Lung (tissue), 12 donors: ENCODE measurements around the gene ISLR. TPM values are rescaled to one million over a fixed set of nuclear protein-coding genes. Genes with fewer than 3 reads are reported as not detected.

Experiments
- ATAC-seq: fragments of 200-7000 bp; cut with Tn5 transposase; one replicate; pipeline ENCODE4 v1.9.1; 2020; ENCODE audit warnings: moderate number of reproducible peaks; ENCODE audit not compliant: insufficient read depth, low FRiP score
- DNase-seq, 3 donors: peaks; one replicate each; pipeline ENCODE4 v3.0.0-alpha.2; 2013 to 2017
- H3K27ac ChIP-seq, 2 donors: one replicate each; pipeline ENCODE4 v1.5.1; 2013; ENCODE audit warnings: mild to moderate bottlenecking in 2 of 2, moderate library complexity in 2 of 2, control low read depth in 1 of 2, inconsistent platforms in 1 of 2, low read depth in 1 of 2, low read length in 1 of 2
- H3K27me3 ChIP-seq, 3 donors: one replicate each; pipeline ENCODE4 v1.5.1; 2013; ENCODE audit warnings: low read length in 2 of 3; ENCODE audit not compliant: control insufficient read depth in 3 of 3, insufficient read depth in 3 of 3
- H3K36me3 ChIP-seq, 4 donors: one replicate each; pipeline ENCODE4 v1.5.1; 2013; ENCODE audit warnings: low read length in 4 of 4, mild to moderate bottlenecking in 1 of 4, moderate library complexity in 1 of 4; ENCODE audit not compliant: control insufficient read depth in 4 of 4, insufficient read depth in 4 of 4
- H3K4me1 ChIP-seq, 5 donors: one replicate each; pipeline ENCODE4 v1.5.1; 2013; ENCODE audit warnings: low read length in 5 of 5, mild to moderate bottlenecking in 2 of 5, moderate library complexity in 1 of 5; ENCODE audit not compliant: control insufficient read depth in 5 of 5, insufficient read depth in 5 of 5
- H3K4me3 ChIP-seq: one replicate; pipeline ENCODE4 v1.5.1; 2013; ENCODE audit warnings: mild to moderate bottlenecking, control low read depth, moderate library complexity
- H3K9ac ChIP-seq, 2 donors: one replicate each; pipeline ENCODE4 v1.5.1; 2013; ENCODE audit warnings: low read length in 2 of 2, control low read depth in 1 of 2; ENCODE audit not compliant: insufficient read depth in 1 of 2
- H3K9me3 ChIP-seq, 4 donors: one replicate each; pipeline ENCODE4 v1.5.1; 2013; ENCODE audit warnings: low read length in 3 of 4, mild to moderate bottlenecking in 1 of 4, moderate library complexity in 1 of 4; ENCODE audit not compliant: control insufficient read depth in 4 of 4, insufficient read depth in 3 of 4
- WGBS, 2 donors: extraction: QIAGEN DNeasy Blood & Tissue Kit; methylation state at CpG; one replicate each; pipeline ENCODE4 v1.1.7; 2013; 5-methylcytosine and 5-hydroxymethylcytosine counted together
- polyA plus RNA-seq, 2 donors: library from polyadenylated mRNA; stranded (reverse); fragments of 200-250 nt; gene quantifications; one replicate each; pipeline ENCODE4 v1.2.1, GENCODE V29; 2013
- total RNA-seq, 2 donors: library from RNA; depleted of rRNA in 1 of 2; stranded (reverse); fragments of >200 nt in 1 of 2; gene quantifications; one replicate each; pipeline ENCODE4 v1.2.1, GENCODE V29; 2014 to 2021
- TF ChIP-seq, protein P1 (sequence below): IDR thresholded peaks from 2 replicates; pipeline ENCODE4 v1.5.1; 2012; ENCODE audit warnings: mild to moderate bottlenecking; ENCODE audit errors: control extremely low read depth, extremely low read depth
- donor health status: control.
- donor health status: control.
- donor health status: Bipolar disorder and iron deficiency.
- donor health status: healthy.
- donor health status: DM: yes; HTN: yes; CAD: no.

ISLR gene
- total and polyA plus RNA-seq, 4 donors = 2.8 to 30.4 (median 14.2) TPM

DNA sequence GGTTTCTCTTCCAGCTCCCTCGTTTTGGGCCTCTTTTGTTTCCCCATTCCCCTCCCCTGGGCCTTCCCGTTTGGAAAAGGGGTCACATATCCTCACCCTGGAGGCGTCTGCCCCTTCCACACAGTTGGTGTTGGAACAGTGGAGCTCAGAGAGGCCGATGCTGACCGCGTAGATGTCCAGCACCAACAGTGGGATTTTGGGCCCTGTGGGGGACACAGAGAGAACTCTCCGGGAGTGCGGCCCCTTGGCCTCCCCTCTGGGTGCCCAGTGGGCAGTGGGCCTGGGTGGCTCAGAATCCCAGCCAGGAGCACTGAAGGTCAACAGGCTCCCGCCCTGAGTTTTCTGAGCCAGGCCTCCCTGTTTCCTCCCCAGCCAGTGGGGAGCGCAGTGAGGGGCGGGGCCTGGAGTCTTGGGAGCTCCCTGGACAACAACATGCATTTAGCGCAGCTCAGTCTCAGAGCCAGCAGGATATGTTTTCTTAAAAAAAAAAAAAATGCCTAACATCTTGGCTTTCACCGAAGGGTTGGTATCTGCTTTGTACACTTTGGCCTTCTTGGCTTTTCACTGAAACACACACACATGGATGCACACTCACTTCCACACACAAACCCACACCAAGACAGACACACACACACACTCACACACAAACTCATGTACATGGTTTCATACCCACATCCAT lies 670 bp upstream of the ISLR start:
- peak; percentile 85 to 94 (median 93) for DNase-seq
- peaks cover 0 to 8% (median 0%) of the 10 kb centered on the region in 4 donors for H3K36me3 ChIP-seq
- no peak overlapping the region for H3K4me3 ChIP-seq
- no peaks in the 10 kb centered on the region for H3K27me3 ChIP-seq
- TF ChIP-seq, protein P1, sequence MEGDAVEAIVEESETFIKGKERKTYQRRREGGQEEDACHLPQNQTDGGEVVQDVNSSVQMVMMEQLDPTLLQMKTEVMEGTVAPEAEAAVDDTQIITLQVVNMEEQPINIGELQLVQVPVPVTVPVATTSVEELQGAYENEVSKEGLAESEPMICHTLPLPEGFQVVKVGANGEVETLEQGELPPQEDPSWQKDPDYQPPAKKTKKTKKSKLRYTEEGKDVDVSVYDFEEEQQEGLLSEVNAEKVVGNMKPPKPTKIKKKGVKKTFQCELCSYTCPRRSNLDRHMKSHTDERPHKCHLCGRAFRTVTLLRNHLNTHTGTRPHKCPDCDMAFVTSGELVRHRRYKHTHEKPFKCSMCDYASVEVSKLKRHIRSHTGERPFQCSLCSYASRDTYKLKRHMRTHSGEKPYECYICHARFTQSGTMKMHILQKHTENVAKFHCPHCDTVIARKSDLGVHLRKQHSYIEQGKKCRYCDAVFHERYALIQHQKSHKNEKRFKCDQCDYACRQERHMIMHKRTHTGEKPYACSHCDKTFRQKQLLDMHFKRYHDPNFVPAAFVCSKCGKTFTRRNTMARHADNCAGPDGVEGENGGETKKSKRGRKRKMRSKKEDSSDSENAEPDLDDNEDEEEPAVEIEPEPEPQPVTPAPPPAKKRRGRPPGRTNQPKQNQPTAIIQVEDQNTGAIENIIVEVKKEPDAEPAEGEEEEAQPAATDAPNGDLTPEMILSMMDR = no peak
- peak overlapping the region in 1 of 2 donors; percentile 33 for H3K27ac ChIP-seq
- no peak for ATAC-seq
- WGBS, 2 donors = 52 to 80% methylated on average over 13 of the region's 13 CpGs
- peak overlapping the region in 1 of 2 donors; percentile 67 for H3K9ac ChIP-seq
- no peaks in the 10 kb centered on the region for H3K9me3 ChIP-seq
- H3K4me1 ChIP-seq = peaks cover 0 to 86% (median 46%) of the 10 kb centered on the region in 5 donors

DNA sequence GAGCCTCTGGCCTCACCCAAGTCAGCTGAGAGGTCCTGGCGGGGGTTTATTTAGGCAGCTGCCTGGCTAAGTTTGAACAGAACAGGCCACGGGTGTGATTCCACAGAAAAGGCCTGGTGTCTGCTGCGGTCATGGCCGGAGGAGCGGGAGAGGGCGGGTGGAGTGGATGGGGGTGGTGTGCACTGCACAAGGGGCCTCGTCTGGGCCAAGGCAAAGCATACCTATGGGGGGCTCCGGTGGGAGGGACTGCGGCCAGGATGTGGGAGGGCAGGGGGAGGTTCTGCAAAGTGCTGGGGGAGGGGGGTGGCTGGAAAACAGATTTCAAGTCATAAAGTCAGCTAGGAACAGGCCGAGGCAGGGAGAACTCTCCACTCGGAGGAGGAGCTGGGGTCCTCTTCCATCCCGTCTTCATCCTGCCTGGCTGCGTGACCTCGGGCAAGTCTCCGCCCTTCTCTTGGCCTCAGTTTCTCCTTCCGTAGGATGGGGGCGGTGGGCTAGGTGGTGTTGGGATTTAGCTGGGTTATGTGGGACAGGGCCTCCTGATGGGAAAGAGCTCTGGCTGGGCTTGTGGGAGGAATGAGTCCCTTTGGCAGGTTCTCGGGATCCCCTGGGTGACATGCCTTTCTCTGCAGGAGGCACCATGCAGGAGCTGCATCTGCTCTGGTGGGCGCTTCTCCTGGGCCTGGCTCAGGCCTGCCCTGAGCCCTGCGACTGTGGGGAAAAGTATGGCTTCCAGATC lies 878 bp downstream of the ISLR start:
- H3K36me3 ChIP-seq = peaks cover 0 to 8% (median 0%) of the 10 kb centered on the region in 4 donors
- TF ChIP-seq, protein P1 = no peak
- peaks cover 0 to 94% (median 41%) of the 10 kb centered on the region in 5 donors for H3K4me1 ChIP-seq
- H3K27me3 ChIP-seq = no peaks in the 10 kb centered on the region
- H3K27ac ChIP-seq = peak overlapping the region in 1 of 2 donors; percentile 12
- H3K4me3 ChIP-seq = no peak overlapping the region
- WGBS, 2 donors = 73 to 88% methylated on average over 20 of the region's 20 CpGs
- DNase-seq (peak; percentile 81 to 89 (median 85)), ATAC-seq (no peak)
- no peaks in the 10 kb centered on the region for H3K9me3 ChIP-seq
- H3K9ac ChIP-seq = peak overlapping the region in 1 of 2 donors; percentile 64

DNA sequence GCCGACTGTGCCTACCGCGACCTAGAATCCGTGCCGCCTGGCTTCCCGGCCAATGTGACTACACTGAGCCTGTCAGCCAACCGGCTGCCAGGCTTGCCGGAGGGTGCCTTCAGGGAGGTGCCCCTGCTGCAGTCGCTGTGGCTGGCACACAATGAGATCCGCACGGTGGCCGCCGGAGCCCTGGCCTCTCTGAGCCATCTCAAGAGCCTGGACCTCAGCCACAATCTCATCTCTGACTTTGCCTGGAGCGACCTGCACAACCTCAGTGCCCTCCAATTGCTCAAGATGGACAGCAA lies 1.4 kb downstream of the ISLR start:
- WGBS, 2 donors = 82 to 95% methylated on average over 14 of the region's 14 CpGs
- peak overlapping the region in 1 of 2 donors; percentile 56 for H3K9ac ChIP-seq
- no peaks in the 10 kb centered on the region for H3K27me3 ChIP-seq
- no peaks in the 10 kb centered on the region for H3K9me3 ChIP-seq
- peaks cover 0 to 94% (median 39%) of the 10 kb centered on the region in 5 donors for H3K4me1 ChIP-seq
- TF ChIP-seq, protein P1 = no peak
- ATAC-seq (no peak), DNase-seq (no peak)
- no peak overlapping the region for H3K4me3 ChIP-seq
- no peak overlapping the region for H3K27ac ChIP-seq
- H3K36me3 ChIP-seq = peaks cover 0 to 8% (median 0%) of the 10 kb centered on the region in 4 donors
